GM19468 (cell line): ENCODE measurements around the gene ARID1B.

Experiments
- ATAC-seq: cut with Tn5 transposase; IDR thresholded peaks from one replicate; pipeline ENCODE4 v1.9.1; 2021; ENCODE audit warnings: mild to moderate bottlenecking, moderate library complexity, moderate number of reproducible peaks; ENCODE audit not compliant: unreplicated experiment; ENCODE audit errors: extremely low read depth

Gene ARID1B

GRCh38 chr6:156773476-156773875, 3.7 kb upstream of the ARID1B start:
- ATAC-seq: no peak

- ATAC-seq: no peak
Measured at GRCh38 chr6:156773935-156774852, 3.0 kb upstream of the ARID1B start.

GRCh38 chr6:156774863-156775405, 2.2 kb upstream of the ARID1B start:
- no peak for ATAC-seq

- ATAC-seq: no peak
Measured at GRCh38 chr6:156775717-156776116, 1.5 kb upstream of the ARID1B start.

GRCh38 chr6:156776470-156776839, 723 bp upstream of the ARID1B start:
- ATAC-seq: no peak

GRCh38 chr6:156777577-156778453, 637 bp downstream of the ARID1B start:
- ATAC-seq: no peak

GRCh38 chr6:156778454-156779205, 1.5 kb downstream of the ARID1B start:
- ATAC-seq: no peak

- no peak for ATAC-seq
Measured at GRCh38 chr6:156779206-156780094, 2.3 kb downstream of the ARID1B start.

GRCh38 chr6:156780102-156780641, 3.0 kb downstream of the ARID1B start:
- ATAC-seq: no peak

GRCh38 chr6:156780962-156781853, 4.0 kb downstream of the ARID1B start:
- no peak for ATAC-seq

GRCh38 chr6:156781861-156782631, 4.9 kb downstream of the ARID1B start:
- ATAC-seq: no peak

- ATAC-seq: no peak
Measured at GRCh38 chr6:156782691-156783320, 5.6 kb downstream of the ARID1B start.

- ATAC-seq: no peak
Measured at GRCh38 chr6:156783958-156784357, 6.8 kb downstream of the ARID1B start.

GRCh38 chr6:156786652-156787051, 9.5 kb downstream of the ARID1B start:
- ATAC-seq: no peak

- no peak for ATAC-seq
Measured at GRCh38 chr6:156787569-156788492, 10.7 kb downstream of the ARID1B start.
